GF-D8 (cell line): ENCODE results near the gene DVL1.
"Not testable (repeated sequence)": the region's sequence is repeated elsewhere in the genome, so short reads cannot be mapped to it uniquely, and the experiment has no call there.

ENCODE experiments used
- DNase-seq: peaks from one replicate; lab custom pipeline; 2025; lab: John Stamatoyannopoulos, UW

The DVL1 gene

DNA sequence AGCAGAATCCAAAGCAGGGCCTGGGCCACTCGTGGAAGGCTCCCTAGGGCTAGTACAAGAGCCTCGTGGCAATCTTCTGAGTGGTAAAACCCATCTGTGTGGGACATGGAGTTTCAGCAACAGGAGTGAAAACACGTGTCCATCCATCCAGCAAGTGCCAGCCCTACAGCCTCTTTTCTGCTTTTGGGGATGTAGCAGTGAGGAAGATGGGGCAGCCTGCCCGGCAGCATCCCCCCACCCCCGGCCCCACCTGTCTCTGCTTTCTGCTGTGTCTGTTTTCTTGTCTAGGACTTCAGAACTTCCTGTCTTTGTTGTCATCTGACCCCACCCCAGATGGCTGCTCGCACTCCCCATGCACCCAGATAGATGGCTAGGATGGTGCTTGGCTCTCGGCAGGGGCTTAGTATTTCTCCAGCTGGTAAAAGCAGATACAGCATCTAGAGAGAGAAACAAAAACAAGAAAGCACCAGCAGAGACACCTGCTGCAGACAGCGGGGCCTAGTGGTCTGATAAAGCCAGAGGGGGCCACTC, 23.1 kb downstream of the DVL1 start:
- DNase-seq = no peak

DNA sequence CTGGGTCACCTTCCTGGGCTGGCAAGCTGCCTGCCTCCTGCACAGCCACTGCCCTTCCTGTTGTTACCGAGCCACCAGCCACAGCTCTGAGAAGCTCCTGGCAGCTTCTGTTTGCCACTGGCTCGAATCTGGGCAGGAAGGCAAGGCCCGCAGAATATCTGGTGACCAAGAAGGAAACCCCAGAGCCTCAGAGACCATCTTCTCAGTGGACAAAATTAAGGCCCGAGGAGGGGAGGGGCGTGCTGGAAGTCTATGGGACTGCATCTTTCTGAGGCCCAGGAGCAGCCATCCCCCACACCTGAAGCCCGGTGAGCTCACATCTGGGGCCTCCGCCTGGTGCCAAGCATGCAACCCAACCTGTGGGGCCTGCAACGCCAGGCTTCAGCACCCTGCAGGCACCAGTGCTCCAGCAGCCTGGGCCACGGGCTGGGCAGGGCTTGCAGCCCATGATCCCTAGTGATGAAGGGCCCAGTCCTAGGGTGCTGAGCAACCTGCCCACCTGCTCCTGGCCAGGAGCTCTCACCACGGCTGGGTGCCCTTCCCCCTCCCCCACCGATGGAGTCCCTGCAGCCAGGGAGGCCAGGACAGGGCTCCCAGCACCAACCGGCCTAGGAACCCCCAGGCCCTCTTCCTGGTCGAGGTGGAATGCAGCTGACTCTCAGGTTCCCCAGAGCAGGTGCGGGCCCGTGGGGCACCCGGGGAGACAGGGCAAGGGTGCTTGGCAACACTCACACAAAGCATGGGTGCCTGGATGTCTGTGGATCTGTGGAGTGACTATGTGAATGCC, 23.7 kb downstream of the DVL1 start:
- no peak for DNase-seq

DNA sequence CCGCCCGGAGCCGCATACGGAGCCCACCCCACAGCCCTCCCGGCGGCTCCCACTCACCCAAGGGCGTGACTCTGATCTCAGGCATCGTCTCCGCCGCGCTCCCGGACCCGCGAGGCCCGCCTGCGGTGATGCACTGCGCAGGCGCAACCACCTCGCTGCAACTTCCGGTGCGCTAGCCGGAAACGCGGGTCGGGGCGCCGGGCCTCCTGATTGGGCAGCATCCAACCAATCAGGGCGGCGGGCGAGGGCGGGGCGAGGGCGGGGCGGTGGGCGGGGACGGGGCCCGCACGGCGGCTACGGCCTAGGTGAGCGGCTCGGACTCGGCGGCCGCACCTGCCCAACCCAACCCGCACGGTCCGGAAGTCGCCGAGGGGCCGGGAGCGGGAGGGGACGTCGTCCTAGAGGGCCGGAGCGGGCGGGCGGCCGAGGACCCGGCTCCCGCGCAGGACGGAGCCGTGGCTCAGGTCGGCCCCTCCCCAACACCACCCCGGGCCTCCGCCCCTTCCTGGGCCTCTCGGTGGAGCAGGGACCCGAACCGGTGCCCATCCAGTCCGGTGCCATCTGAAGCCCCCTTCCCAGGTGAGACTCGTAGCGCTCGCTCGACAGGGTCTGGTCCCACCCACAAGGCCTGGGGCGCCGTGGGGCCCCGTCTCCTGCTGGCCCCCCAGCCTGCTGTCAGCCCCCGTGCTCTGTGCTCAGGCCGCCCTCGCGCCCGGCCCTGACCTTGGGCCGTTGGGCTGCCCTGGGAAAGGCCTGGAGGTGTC, 24.5 kb downstream of the DVL1 start, which contains the start of the genes CPTP and INTS11:
Gene CPTP (plus strand): TSS at position 279 of the 764 bp plus-strand sequence. CDS start 2,109 bp downstream, outside the sequence.
Gene INTS11 (minus strand): TSS at position 137 of the 764 bp plus-strand sequence. CDS start 52 bp downstream, at position 85.
- peak; percentile 67 for DNase-seq

DNA sequence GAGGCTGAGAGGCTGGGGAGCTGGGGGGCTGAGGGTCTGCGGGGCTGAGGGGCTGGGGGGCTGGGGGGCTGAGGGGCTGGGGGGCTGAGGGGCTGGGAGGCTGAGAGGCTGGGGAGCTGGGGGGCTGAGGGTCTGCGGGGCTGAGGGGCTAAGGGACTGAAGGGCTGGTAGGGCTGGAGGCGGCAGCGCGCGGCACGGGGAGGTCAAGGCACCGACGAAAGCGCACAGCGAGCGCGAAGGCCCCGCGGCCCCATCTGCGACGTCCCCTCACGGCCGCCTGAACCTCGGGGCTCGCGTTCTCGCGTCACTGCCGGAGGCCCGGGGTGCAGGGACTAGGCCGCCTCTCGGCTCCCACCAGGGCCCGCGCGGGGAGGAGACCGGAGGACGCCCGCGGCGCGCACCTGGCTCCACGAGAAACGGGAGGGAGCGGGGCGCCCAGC, 25.1 kb downstream of the DVL1 start:
- no peak for DNase-seq

DNA sequence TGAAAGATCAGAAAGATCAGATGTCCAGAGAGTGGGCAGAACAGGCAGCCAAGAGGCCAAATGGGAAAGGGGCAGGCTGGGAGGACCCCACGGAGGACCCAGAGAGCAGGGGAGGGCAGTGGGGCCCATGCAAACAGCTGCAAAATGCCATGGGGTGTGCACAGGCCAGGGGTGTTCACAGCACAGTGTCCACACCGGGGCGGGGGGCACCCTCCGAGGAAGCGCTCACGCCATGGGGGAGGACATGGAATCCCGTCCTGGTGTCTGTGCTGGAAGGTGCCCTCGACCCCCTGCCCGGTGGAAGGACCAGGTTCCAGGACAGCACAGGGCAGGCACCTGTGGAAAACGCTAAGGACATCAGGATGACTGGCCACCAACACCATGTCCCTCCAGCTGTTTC, 26.3 kb downstream of the DVL1 start:
- DNase-seq = no peak

DNA sequence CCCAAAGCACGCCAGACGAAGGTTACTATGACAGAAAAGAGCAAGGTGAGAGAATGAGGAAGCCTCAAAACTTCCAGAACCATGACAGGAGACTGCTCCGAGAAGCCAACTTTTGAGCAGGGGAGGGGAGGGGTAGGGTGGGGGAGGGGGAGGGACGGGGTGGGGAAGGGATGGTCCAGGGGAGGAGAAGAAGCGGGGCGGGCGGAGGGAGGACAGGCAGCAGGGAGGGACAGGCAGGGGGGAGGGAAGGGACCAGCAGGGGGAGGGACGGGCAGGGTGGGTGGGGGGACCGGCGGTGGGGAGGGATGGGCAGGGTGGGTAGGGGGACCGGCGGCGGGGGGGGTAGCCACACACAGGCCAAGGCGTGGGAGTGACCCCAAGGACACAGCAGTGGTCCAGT, 26.8 kb downstream of the DVL1 start:
- DNase-seq = no peak

DNA sequence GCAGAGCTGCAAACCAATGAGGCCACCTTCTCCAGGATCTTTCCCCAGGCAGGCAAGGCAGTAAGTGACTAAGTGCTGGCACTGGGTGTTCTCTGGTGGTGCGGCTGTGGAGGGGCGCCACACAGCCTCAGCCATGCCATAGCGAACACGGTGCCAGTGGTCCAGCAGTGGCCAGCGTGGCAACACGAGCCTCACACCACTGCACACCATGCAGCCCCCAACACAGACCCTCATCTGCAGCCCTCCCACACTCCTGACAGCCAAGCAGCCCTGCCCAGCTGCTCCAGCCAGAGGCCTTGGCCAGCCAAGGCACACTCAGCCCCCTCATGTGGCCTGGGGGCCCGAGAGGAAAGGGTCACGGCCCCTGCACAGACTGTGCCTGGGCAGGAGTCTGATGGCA, 27.7 kb downstream of the DVL1 start:
- no peak for DNase-seq

DNA sequence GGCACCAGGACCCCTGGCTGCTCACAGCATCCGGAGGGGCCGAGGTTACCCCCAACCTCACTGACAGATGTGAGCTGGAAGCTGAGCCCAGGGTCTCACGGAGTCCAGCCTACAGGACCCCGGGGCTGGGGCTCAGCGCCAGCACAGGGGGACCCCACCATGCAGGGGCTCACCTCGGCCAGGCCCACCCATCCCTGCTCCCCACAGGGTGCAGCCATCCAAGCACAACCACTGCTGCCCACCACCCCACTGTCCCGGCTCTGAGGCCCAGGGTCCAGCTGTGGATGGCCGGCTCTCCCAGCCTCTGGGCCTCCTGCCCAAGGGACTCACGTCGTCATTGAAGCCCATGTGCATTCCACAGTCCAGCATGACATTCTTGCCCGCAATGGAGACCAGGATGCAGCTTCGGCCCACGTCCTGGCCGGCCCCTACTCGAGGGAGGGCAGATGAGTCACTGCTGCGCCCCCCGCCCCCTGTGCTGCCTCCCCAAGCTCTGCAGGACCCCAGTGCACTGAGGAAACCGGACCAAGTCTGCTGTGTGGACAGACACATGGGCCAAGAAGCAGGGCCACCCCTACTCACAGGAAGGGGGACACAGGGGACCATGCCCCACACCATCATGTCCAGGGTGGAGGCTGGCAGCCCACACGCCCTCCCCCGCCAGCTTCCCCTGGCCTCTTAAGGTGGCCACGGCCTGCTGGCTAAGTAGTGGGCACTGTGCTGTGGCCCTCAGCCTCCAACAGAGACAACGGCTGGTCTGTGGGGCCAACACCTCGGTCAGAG, 28.4 kb downstream of the DVL1 start:
- DNase-seq = no peak

GRCh38 chr1:1319646-1319941, 29.6 kb downstream of the DVL1 start:
- DNase-seq = no peak

DNA sequence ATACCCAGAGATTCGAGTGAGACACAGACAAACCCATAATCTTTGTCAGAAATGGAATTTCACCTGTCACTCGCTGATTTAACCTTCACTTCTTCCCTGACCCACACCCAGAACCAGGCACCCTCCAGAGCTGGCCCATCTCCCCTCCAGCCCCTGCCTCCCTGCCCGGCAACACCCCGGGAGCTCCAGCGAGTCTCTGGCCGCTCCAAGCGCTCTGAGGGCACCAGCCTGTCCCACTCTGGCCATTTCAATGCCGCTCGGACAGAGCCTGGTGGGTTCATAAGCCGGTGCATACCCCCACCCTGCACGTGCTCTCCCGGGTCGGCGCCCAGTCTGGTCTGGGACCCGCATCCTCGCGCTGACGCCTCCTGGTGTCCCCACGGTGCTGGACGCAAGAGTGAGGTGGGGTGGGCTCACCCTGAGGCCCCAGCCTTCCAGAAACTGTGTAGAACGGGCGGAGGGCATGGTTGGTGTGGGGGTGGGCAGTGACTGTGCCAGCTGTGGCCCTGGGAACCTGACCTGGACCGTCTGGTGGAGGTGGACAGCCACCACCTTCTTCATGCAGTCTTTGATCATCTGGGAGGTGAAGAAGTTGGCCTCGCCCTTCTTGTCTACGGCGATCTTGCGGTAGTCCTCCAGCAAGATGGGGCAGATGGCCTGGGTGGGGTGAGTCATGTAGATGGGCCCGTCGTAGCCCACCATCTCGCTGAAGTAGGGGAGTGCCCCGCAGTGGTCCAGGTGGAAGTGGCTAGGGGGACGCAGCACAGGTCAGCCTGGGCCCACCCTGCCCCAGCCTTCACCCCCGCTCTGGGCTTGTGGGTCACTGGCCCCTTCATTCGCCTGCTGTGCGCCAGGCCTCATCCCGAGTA, 30.2 kb downstream of the DVL1 start:
- DNase-seq = no peak

GRCh38 chr1:1318131-1318652, 31.0 kb downstream of the DVL1 start:
- no peak for DNase-seq

DNA sequence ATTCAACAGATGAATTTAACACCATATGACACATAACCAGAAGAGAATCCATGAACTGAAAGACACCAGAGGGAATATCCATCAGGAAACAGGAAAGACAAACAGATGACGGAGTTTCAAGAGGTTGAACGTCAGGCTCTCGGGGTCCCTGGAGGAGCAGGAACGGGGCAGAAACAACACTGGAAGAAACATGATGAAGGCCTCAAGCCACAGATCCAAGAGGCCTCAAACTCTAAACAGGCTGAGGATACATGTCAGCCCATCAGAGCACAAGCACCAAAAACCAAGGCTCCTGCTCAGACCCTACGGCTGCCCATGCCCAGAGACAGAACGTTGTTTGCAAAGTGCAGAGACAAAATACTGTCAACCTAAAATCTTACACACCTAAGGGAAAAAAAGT, 31.8 kb downstream of the DVL1 start:
- DNase-seq = no peak

DNA sequence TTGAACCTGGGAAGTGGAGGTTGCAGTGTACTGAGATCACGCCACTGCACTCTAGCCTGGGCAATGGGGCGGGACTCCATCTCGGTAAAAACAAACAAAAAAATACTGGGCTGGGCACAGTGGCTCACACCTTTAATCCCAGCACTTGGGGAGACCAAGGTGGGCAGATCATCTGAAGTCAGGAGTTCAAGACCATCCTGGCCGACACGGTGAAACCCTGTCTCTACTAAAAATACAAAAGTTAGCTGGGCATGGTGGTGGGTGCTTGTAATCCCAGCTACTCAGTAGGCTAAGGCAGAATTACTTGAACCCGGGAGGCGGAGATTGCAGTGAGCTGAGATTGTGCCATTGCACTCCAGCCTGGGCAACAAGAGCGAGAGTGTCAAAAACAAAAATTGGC, 33.0 kb downstream of the DVL1 start:
- not testable (repeated sequence) for DNase-seq

- DNase-seq = no peak
Measured at GRCh38 chr1:1315435-1315954, 33.7 kb downstream of the DVL1 start.

- DNase-seq = no peak
Measured at GRCh38 chr1:1314678-1315335, 34.4 kb downstream of the DVL1 start.

DNA sequence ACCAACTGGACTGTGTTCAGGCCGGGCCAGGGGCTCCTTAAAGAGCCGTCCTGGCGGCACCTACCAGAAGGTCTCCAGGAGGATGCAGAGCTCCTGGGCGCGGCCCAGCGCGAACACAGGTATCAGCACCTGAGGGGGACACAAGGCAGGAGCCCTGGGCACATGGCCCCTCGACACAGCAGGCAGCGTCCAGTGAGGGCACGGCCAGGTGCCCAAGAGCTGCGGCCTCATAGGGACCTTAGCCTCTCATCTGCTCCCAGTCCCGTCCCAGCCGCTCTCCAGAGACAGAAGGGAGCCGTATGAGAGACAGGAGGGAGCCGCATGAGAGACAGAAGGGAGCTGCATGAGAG, 35.0 kb downstream of the DVL1 start:
- no peak for DNase-seq

DNA sequence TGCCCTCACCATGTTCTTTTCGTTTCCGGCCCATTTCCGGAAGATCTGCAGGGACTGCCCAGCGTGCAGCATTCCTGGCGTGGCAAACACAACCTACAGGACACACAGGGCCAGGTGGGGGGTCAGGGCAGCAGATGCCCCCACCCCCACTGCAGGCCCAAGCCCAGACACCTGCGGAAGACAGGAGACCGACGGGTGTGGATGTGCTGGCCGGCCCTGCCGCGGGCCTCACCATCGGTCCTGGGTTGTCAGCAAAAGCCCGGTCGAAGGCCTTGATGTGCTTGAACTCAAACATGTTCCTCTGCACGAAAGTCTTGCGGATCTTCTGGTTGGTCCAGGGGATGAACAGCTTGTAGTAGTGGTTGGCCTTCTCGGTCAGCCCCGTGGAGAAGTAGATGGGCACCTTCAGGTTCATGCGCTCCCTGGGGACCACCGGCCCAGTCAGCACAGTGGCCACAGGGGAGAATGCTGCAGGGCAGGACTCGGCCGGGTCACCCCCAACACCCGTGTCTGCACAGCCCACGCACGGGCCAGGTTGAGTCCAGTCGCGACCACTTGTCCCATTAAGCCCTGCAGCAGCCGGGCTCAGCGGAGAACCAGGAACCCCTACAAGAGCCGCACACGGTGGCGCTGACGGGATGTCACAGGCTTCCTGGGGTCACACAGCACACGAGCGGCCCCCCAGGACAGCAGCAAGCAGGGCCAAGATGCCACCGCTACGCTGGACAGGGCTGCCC, 35.5 kb downstream of the DVL1 start:
- no peak for DNase-seq

GRCh38 chr1:1312450-1313314, 36.5 kb downstream of the DVL1 start:
- no peak for DNase-seq
